Neural crest cell (in vitro differentiated cells): ENCODE measurements around the gene LIN7B. TPM values are rescaled to one million over a fixed set of nuclear protein-coding genes. Genes with fewer than 3 reads are reported as not detected.
A peak's percentile ranks its signal among the peaks of the same experiment; 100 is the strongest.

ENCODE experiments used
- DNase-seq: peaks from one replicate; pipeline ENCODE4 v3.0.0; 2021; ENCODE audit warnings: low read depth, mixed read lengths, low spot score
- H3K27ac Mint-ChIP-seq: one replicate; pipeline ENCODE4 v1.8.0; 2021; ENCODE audit warnings: mild to moderate bottlenecking, mixed read lengths; ENCODE audit not compliant: unreplicated experiment
- H3K27me3 Mint-ChIP-seq: 2 replicates; pipeline ENCODE4 v1.8.0; 2021; ENCODE audit warnings: low read depth, mild to moderate bottlenecking, mixed read lengths
- H3K36me3 Mint-ChIP-seq: 2 replicates; pipeline ENCODE4 v1.8.0; 2021; ENCODE audit warnings: low read depth, mild to moderate bottlenecking, mixed read lengths
- H3K4me1 Mint-ChIP-seq: 2 replicates; pipeline ENCODE4 v1.8.0; 2021; ENCODE audit warnings: mixed read lengths
- H3K4me3 Mint-ChIP-seq: one replicate; pipeline ENCODE4 v1.8.0; 2021; ENCODE audit warnings: mild to moderate bottlenecking, mixed read lengths
- H3K9me3 Mint-ChIP-seq: 2 replicates; pipeline ENCODE4 v1.8.0; 2021; ENCODE audit warnings: mixed read lengths
- total RNA-seq: library from RNA; stranded (reverse); gene quantifications from 2 replicates; pipeline ENCODE4 v1.2.1, GENCODE V29; 2021
- TF ChIP-seq, protein P1 (sequence below): fragments of 200-600 bp; sonication (generic); conservative IDR thresholded peaks from 2 replicates; pipeline ENCODE4 v1.5.0; 2021; ENCODE audit warnings: antibody characterized with exemption, mild to moderate bottlenecking

The LIN7B gene
- total RNA-seq, 1 donor from 2014 or later = 5.4 TPM

DNA sequence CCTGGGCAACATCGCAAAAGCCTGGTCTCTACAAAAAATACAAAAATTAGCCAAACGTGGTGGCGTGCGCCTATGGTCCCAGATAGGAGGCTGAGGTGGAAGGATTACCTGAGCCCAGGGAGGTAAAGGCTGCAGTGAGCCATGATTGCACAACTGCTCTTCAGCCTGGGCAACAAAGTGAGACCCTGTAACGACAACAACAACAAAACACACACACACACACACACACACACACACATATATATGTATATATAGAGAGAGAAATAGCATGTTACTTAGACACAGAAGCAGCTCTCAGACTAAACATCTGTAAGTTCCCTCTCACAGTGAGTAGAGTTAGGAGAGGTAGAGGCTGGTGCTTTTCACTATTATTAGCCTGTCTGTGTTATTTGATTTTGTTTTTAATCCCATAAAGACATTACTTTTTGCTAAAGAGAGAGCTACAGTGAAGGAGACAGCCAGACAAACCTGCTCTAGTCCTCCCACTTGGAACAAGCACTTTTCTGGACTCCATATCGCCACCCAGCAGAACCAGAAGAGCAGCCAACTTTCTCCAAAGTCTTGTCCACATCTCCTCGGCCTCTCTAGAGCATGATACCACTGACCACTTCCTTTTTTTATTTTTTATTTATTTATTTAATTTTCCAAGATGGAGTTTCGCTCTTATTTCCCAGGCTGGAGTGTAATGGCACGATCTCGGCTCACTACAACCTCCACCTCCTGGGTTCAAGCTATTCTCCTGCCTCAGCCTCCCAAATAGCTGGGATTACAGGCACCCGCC is 2.8 kb upstream of the LIN7B start:
- H3K27ac Mint-ChIP-seq = no peak overlapping the region
- peak overlapping the region; percentile 84 for H3K4me3 Mint-ChIP-seq
- peaks cover 15% of the 10 kb centered on the region for H3K27me3 Mint-ChIP-seq
- peaks cover 25% of the 10 kb centered on the region for H3K4me1 Mint-ChIP-seq
- TF ChIP-seq, protein P1, sequence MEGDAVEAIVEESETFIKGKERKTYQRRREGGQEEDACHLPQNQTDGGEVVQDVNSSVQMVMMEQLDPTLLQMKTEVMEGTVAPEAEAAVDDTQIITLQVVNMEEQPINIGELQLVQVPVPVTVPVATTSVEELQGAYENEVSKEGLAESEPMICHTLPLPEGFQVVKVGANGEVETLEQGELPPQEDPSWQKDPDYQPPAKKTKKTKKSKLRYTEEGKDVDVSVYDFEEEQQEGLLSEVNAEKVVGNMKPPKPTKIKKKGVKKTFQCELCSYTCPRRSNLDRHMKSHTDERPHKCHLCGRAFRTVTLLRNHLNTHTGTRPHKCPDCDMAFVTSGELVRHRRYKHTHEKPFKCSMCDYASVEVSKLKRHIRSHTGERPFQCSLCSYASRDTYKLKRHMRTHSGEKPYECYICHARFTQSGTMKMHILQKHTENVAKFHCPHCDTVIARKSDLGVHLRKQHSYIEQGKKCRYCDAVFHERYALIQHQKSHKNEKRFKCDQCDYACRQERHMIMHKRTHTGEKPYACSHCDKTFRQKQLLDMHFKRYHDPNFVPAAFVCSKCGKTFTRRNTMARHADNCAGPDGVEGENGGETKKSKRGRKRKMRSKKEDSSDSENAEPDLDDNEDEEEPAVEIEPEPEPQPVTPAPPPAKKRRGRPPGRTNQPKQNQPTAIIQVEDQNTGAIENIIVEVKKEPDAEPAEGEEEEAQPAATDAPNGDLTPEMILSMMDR = no peak
- peaks cover 17% of the 10 kb centered on the region for H3K36me3 Mint-ChIP-seq
- no peaks in the 10 kb centered on the region for H3K9me3 Mint-ChIP-seq
- no peak for DNase-seq

DNA sequence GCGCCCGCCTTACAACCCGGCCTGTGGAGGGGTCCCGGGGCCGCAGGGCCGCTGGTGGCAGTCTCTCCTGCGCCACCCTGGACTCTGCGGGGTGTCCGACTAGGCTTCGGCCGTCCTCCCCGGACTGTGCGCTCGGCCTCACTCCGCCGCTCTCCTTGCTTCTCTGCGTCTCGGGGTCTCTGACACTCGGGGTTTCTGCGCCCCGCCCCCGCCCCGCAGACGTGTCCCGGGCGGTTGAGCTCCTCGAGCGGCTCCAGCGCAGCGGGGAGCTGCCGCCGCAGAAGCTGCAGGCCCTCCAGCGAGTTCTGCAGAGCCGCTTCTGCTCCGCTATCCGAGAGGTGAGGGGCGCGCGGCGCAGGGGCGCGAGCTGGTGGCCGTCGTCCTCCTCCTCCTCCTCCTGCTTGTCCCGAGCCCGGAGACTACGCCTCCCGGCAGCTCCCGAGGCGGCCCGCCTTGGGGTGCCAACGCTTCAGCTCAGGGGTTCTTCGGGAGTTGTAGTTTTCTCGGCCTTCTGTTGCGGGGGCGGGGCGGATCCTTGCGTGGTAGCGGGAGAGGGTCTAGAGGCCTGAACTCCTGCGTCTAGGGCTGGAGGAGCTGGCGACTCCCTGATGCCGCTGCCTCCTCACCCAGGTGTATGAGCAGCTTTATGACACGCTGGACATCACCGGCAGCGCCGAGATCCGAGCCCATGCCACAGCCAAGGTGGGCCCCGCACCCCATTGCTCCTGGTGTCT is 627 bp downstream of the LIN7B start:
- DNase-seq = peak; percentile 57
- TF ChIP-seq, protein P1 = no peak
- Mint-ChIP-seq H3K36me3 (no peaks in the 10 kb centered on the region), H3K27me3 (peaks cover 21% of the 10 kb centered on the region), H3K9me3 (no peaks in the 10 kb centered on the region), H3K27ac (no peak overlapping the region), H3K4me3 (peak overlapping the region; percentile 87), H3K4me1 (peaks cover 36% of the 10 kb centered on the region)

DNA sequence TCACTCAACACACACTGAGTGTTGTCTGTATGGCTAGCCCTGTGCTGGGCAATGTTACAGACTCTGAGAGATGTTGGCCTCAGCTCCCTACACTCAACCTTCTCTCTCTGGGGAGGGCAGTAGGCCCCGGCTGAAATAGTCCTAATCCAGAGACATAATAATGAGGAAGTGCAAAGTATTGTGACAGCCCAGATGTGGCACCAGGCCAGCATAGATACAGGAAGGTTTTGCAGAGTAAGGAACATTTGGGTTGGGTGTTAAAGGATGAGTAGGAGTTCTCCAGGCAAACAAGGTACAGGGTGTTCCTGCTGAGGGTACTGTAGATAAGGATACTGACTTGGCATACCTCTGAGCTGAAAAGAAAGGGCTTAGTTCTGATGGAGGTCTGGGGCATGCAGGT is 2.4 kb downstream of the LIN7B start:
- DNase-seq = no peak
- peak overlapping the region; percentile 87 for H3K4me3 Mint-ChIP-seq
- H3K27ac Mint-ChIP-seq = no peak overlapping the region
- no peaks in the 10 kb centered on the region for H3K36me3 Mint-ChIP-seq
- TF ChIP-seq, protein P1 = no peak
- H3K27me3 Mint-ChIP-seq = peaks cover 33% of the 10 kb centered on the region
- no peaks in the 10 kb centered on the region for H3K9me3 Mint-ChIP-seq
- H3K4me1 Mint-ChIP-seq = peaks cover 41% of the 10 kb centered on the region

DNA sequence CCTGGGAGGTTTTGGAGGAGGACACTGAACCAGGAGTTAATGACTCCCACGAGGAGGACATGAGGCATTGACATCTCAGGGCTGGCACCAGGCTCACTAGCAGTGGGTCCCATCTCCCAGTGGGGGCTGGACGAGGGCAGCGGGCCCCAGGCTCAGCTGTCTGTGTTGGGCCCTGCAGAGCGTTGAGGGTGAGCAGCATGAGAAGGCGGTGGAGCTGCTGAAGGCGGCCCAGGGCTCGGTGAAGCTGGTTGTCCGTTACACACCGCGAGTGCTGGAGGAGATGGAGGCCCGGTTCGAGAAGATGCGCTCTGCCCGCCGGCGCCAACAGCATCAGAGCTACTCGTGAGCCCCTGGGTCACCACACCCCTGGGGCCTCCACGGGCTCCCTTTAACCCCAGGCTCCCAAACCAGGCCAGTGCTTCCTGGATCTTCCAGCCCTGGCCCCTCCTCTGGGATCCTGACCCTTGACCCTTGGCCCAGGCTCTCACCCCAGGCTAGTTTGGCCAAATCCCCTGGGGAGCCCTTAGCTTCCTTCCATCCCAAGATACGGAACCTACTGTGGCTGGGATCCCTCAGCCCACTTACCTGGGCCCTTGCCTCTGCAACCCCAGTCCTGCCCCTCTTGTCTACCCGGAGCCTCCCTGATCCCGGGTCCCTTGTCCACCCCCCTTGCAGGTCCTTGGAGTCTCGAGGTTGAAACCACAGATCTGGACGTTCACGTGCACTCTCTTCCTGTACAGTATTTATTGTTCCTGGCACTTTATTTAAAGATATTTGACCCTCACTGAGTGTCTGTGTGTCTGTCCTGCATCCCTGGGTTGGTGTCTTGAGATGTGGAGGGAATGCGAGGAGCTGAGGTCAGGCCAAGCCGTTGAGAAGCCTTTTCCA is 3.8 kb downstream of the LIN7B start:
- no peaks in the 10 kb centered on the region for H3K36me3 Mint-ChIP-seq
- H3K27ac Mint-ChIP-seq = peak overlapping the region; percentile 81
- H3K9me3 Mint-ChIP-seq = no peaks in the 10 kb centered on the region
- peaks cover 41% of the 10 kb centered on the region for H3K4me1 Mint-ChIP-seq
- DNase-seq = no peak
- H3K4me3 Mint-ChIP-seq = peak overlapping the region; percentile 87
- TF ChIP-seq, protein P1 = no peak
- H3K27me3 Mint-ChIP-seq = peaks cover 41% of the 10 kb centered on the region
